DND-41 (cell line): ENCODE measurements around the gene MINK1.
"Not testable (repeated sequence)": the region's sequence is repeated elsewhere in the genome, so short reads cannot be mapped to it uniquely, and the experiment has no call there.

Experiments
- ATAC-seq: fragments of 200-7000 bp; cut with Tn5 transposase; 3 replicates; pipeline ENCODE4 v1.9.1; 2021; ENCODE audit warnings: low read depth; ENCODE audit not compliant: insufficient read depth
- DNase-seq: peaks from one replicate; pipeline ENCODE4 v3.0.0-alpha.2; 2020
- H2AFZ ChIP-seq: 2 replicates; pipeline ENCODE4 v1.6.0; 2012; ENCODE audit warnings: low read depth, low read length
- H3K27ac ChIP-seq: 2 replicates; pipeline ENCODE4 v1.5.1; 2012; ENCODE audit warnings: low read length, inconsistent platforms
- H3K27me3 ChIP-seq: fragments of 200-600 bp; sonication (generic); 2 replicates; pipeline ENCODE4 v1.6.0; 2012; ENCODE audit warnings: low read length, mild to moderate bottlenecking, inconsistent platforms; ENCODE audit not compliant: insufficient read depth, poor library complexity
- H3K36me3 ChIP-seq: 2 replicates; pipeline ENCODE4 v1.5.1; 2012; ENCODE audit warnings: low read length, inconsistent platforms; ENCODE audit not compliant: insufficient read depth
- H3K4me1 ChIP-seq: 2 replicates; pipeline ENCODE4 v1.5.1; 2012; ENCODE audit warnings: mild to moderate bottlenecking, low read length; ENCODE audit not compliant: insufficient read depth
- H3K4me2 ChIP-seq: 2 replicates; pipeline ENCODE4 v1.6.0; 2012; ENCODE audit warnings: mild to moderate bottlenecking, moderate library complexity, low read length, inconsistent platforms; ENCODE audit not compliant: insufficient read depth
- H3K4me3 ChIP-seq, 2 experiments: fragments of 200-600 bp in 1 of 2; shearing (Covaris generic) in 1 of 2; 2 replicates each; pipeline ENCODE4 v1.5.1; 2012 to 2016; ENCODE audit warnings: inconsistent platforms in 2 of 2, low read length in 2 of 2, mild to moderate bottlenecking in 2 of 2, low read depth in 1 of 2, moderate library complexity in 1 of 2
- H3K79me2 ChIP-seq: 2 replicates; pipeline ENCODE4 v1.6.0; 2012; ENCODE audit warnings: low read length, inconsistent platforms; ENCODE audit not compliant: insufficient read depth
- H3K9ac ChIP-seq: 2 replicates; pipeline ENCODE4 v1.6.0; 2012; ENCODE audit warnings: low read depth, mild to moderate bottlenecking, inconsistent platforms, low read length, moderate library complexity
- H3K9me3 ChIP-seq: 2 replicates; pipeline ENCODE4 v1.5.1; 2012; ENCODE audit warnings: low read length, moderate library complexity, mild to moderate bottlenecking, inconsistent platforms; ENCODE audit not compliant: insufficient read depth, severe bottlenecking
- H4K20me1 ChIP-seq: 2 replicates; pipeline ENCODE4 v1.6.0; 2012; ENCODE audit warnings: low read length; ENCODE audit not compliant: insufficient read depth
- CTCF ChIP-seq: IDR thresholded peaks from 2 replicates; pipeline ENCODE4 v1.5.1; 2012; ENCODE audit warnings: borderline replicate concordance, low read length, moderate library complexity, mild to moderate bottlenecking; ENCODE audit not compliant: poor library complexity, severe bottlenecking; ENCODE audit errors: extremely low read depth
- EZH2 ChIP-seq: IDR thresholded peaks from 3 replicates; pipeline ENCODE4 v1.6.1; 2012; ENCODE audit warnings: borderline replicate concordance, low read depth, mild to moderate bottlenecking, moderate library complexity, low read length, inconsistent platforms; ENCODE audit not compliant: severe bottlenecking

MINK1 gene

GRCh38 chr17:4862720-4863119 lies 29.6 kb downstream of the MINK1 start:
- H3K27me3 ChIP-seq, result no peaks in the 10 kb centered on the region
- no peak for ATAC-seq
- TF ChIP-seq EZH2 (no peak), CTCF (no peak)

GRCh38 chr17:4863321-4863720 lies 30.2 kb downstream of the MINK1 start:
- ATAC-seq (no peak), DNase-seq (no peak)
- Histone ChIP-seq H3K36me3 (peaks cover 16% of the 10 kb centered on the region), H2AFZ (no peak overlapping the region), H3K4me2 (no peak overlapping the region), H3K4me1 (no peaks in the 10 kb centered on the region), H3K27me3 (no peaks in the 10 kb centered on the region), H3K27ac (no peak overlapping the region), H3K9ac (no peak overlapping the region), H4K20me1 (peaks cover 48% of the 10 kb centered on the region), H3K4me3 (no peak overlapping the region), H3K9me3 (no peaks in the 10 kb centered on the region), H3K79me2 (peaks cover 12% of the 10 kb centered on the region; the same call in 1 of the 2 replicates)
- TF ChIP-seq EZH2 (no peak), CTCF (no peak)

More at GRCh38 chr17:4862720-4863119, 29.6 kb downstream of the MINK1 start:
- no peak overlapping the region for H2AFZ ChIP-seq
- no peak for DNase-seq
- H3K9me3 ChIP-seq, result no peaks in the 10 kb centered on the region
- no peak overlapping the region for H3K4me2 ChIP-seq
- peaks cover 16% of the 10 kb centered on the region for H3K36me3 ChIP-seq
- no peak overlapping the region for H3K4me3 ChIP-seq
- H4K20me1 ChIP-seq, result peaks cover 53% of the 10 kb centered on the region
- peaks cover 12% of the 10 kb centered on the region; the same call in 1 of the 2 replicates for H3K79me2 ChIP-seq
- H3K27ac ChIP-seq, result no peak overlapping the region
- no peaks in the 10 kb centered on the region for H3K4me1 ChIP-seq
- no peak overlapping the region for H3K9ac ChIP-seq

GRCh38 chr17:4867535-4867934 lies 34.4 kb downstream of the MINK1 start:
- H3K9me3 ChIP-seq, H3K9ac ChIP-seq, ATAC-seq, H3K27ac ChIP-seq, H3K4me3 ChIP-seq, H3K4me2 ChIP-seq, H2AFZ ChIP-seq, DNase-seq, H3K79me2 ChIP-seq, H3K27me3 ChIP-seq, H3K4me1 ChIP-seq, H3K36me3 ChIP-seq: not testable (repeated sequence)
- peaks cover 18% of the 10 kb centered on the region; the same call in 1 of the 2 replicates for H4K20me1 ChIP-seq

- not testable (repeated sequence) for H3K27ac ChIP-seq, H3K27me3 ChIP-seq, H3K79me2 ChIP-seq, ATAC-seq, H3K4me1 ChIP-seq, H3K9ac ChIP-seq, H2AFZ ChIP-seq, H3K4me3 ChIP-seq, H3K4me2 ChIP-seq, H3K36me3 ChIP-seq, H3K9me3 ChIP-seq, DNase-seq
- H4K20me1 ChIP-seq, result peaks cover 12% of the 10 kb centered on the region; the same call in 1 of the 2 replicates
Measured at GRCh38 chr17:4869058-4869998, 36.2 kb downstream of the MINK1 start.
